Activated CD4-positive, CD25-positive, alpha-beta regulatory T cell (primary cell): ENCODE data around the gene PTCH1.

Source experiments
- DNase-seq, 4 experiments: peaks; one replicate each; lab custom pipeline; 2025; lab: John Stamatoyannopoulos, UW

The PTCH1 gene

GRCh38 chr9:95440447-95440846 lies 76.3 kb downstream of the PTCH1 start:
- DNase-seq: no peak

- no peak for DNase-seq
Observed at GRCh38 chr9:95438561-95439357, 78.0 kb downstream of the PTCH1 start.

- no peak for DNase-seq
Observed at GRCh38 chr9:95437559-95437958, 79.2 kb downstream of the PTCH1 start.

- DNase-seq: no peak
Observed at GRCh38 chr9:95436416-95436815, 80.4 kb downstream of the PTCH1 start.

GRCh38 chr9:95435074-95435728 lies 81.6 kb downstream of the PTCH1 start:
- no peak for DNase-seq

- DNase-seq: no peak
Observed at GRCh38 chr9:95434116-95435073, 82.4 kb downstream of the PTCH1 start.

- DNase-seq: no peak
Observed at GRCh38 chr9:95433096-95433819, 83.5 kb downstream of the PTCH1 start.

GRCh38 chr9:95431286-95431685 lies 85.5 kb downstream of the PTCH1 start:
- DNase-seq: no peak

- no peak for DNase-seq
Observed at GRCh38 chr9:95429948-95430620, 86.7 kb downstream of the PTCH1 start.

- no peak for DNase-seq
Observed at GRCh38 chr9:95429096-95429495, 87.7 kb downstream of the PTCH1 start.

GRCh38 chr9:95425910-95426551 lies 90.7 kb downstream of the PTCH1 start:
- DNase-seq: no peak

GRCh38 chr9:95422650-95423049 lies 94.1 kb downstream of the PTCH1 start:
- DNase-seq: no peak

GRCh38 chr9:95420518-95420917 lies 96.3 kb downstream of the PTCH1 start:
- no peak for DNase-seq

GRCh38 chr9:95419444-95419843 lies 97.3 kb downstream of the PTCH1 start:
- no peak for DNase-seq

- no peak for DNase-seq
Observed at GRCh38 chr9:95415158-95415557, 101.6 kb downstream of the PTCH1 start.

GRCh38 chr9:95413793-95414192 lies 103.0 kb downstream of the PTCH1 start:
- DNase-seq: no peak

- no peak for DNase-seq
Observed at GRCh38 chr9:95411054-95411892, 105.5 kb downstream of the PTCH1 start.

GRCh38 chr9:95409650-95410426 lies 106.9 kb downstream of the PTCH1 start:
- DNase-seq: no peak

- DNase-seq: no peak
Observed at GRCh38 chr9:95407524-95407923, 109.2 kb downstream of the PTCH1 start.
